Loucy (cell line): Measurements from ENCODE around the gene SPRR4.

Source experiments
- EZH2phosphoT487 ChIP-seq: fragments of 200-600 bp; IDR thresholded peaks from 2 replicates; pipeline ENCODE4 v1.6.1; 2018; ENCODE audit warnings: antibody characterized with exemption, mild to moderate bottlenecking, moderate library complexity, borderline replicate concordance
- TF ChIP-seq, protein P1 (sequence below): fragments of 200-600 bp; sonication (generic); conservative IDR thresholded peaks from 2 replicates; pipeline ENCODE4 v1.5.1; 2014; ENCODE audit warnings: mild to moderate bottlenecking, antibody characterized with exemption, low read length

DNA sequence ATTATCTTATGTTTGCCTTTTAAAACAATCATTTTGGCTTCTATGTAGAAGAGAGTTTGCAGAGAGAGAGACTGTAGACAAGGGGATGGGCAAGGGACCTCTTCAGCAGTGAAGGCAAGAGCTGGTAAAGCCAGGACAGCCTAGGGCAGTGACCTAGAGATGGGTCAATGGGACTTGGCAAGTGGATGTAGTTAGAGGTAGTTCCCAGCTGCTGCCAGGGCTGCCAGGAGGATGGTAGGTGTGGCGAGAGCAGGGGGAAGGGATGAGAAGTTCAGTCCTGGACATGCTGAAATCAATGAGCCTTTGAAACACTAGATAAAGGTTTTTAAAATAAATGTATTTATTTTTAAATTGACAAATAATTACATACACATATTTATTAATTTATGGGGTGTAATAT lies 29.8 kb upstream of the SPRR4 start:
- TF ChIP-seq EZH2phosphoT487: no peak
- TF ChIP-seq, protein P1, sequence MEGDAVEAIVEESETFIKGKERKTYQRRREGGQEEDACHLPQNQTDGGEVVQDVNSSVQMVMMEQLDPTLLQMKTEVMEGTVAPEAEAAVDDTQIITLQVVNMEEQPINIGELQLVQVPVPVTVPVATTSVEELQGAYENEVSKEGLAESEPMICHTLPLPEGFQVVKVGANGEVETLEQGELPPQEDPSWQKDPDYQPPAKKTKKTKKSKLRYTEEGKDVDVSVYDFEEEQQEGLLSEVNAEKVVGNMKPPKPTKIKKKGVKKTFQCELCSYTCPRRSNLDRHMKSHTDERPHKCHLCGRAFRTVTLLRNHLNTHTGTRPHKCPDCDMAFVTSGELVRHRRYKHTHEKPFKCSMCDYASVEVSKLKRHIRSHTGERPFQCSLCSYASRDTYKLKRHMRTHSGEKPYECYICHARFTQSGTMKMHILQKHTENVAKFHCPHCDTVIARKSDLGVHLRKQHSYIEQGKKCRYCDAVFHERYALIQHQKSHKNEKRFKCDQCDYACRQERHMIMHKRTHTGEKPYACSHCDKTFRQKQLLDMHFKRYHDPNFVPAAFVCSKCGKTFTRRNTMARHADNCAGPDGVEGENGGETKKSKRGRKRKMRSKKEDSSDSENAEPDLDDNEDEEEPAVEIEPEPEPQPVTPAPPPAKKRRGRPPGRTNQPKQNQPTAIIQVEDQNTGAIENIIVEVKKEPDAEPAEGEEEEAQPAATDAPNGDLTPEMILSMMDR: no peak
